ENCODE results near the gene BCL11B.
A peak's percentile ranks its signal among the peaks of the same experiment; 100 is the strongest.
"Not testable (repeated sequence)": the region's sequence is repeated elsewhere in the genome, so short reads cannot be mapped to it uniquely, and the experiment has no call there.

BCL11B gene

DNA sequence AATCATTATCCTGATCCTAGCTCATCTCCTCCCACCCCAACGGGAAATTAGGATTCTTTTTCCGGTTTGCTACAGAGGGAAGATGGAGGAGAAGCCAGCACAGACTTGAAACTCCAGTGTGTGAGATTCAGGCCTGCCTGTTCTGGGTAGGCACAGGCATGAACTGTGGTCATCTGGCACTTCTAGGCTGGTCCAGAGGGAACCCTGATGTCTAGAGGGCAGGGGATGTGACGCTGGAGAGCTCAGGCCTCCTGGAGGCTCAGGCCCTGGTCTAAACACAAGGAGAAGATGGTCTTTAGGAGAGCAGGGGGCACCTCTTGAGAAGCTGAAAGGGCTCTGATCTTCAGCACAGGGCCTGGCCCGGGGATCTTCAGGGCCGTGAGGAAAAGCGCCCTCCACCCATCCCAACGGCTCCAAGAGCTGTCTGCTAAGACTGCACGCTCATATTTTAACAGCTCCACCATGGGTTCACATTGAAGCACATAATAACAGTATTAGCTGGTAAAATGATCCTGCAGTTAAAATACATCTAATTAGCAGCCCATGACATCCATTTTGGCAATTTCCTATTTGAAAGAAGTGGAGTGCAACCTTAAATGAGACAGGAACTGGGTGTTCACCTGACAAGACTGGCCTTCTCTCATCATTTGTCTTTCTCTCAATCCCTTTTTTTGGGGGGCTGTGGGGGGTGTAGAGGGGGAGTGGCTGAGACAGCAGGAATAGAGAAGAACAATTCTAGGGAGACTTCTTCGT is 35.4 kb downstream of the BCL11B start:
- DNase-seq: no peak

DNA sequence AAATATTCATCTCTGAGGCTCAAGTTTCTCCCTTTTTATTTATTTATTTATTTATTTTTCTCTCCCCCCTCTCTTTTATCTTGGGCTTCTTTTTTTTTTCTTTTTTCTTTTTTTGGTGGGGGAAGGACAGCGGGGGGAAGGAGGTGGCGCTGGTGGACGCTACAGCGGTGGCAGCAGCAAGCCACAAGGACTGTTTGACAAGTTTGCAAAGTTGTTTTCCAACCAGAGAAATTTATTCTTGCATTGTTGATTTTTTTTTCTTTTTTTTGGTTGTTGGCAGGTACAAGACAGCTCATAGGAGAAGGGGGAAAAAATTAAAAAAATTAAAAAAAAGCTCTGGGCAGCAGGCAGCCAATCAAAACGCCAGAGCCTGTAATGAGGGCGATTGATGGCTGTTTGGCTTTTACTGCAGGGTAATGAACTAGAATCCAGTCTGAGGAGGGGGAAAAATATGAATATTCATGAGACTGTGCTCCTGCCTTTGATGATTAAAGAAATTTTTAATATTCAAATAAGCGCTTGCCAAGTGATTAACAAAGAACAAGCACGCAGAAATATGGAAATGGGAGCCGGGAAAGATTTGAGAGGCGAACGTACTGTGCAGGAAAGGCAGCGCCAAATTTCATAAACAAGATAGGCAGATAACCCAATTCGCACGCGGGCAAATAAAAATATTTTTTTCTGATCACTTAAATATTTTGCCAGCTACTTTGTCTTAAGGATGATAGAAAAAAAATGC is 36.2 kb downstream of the BCL11B start:
- no peak for DNase-seq

DNA sequence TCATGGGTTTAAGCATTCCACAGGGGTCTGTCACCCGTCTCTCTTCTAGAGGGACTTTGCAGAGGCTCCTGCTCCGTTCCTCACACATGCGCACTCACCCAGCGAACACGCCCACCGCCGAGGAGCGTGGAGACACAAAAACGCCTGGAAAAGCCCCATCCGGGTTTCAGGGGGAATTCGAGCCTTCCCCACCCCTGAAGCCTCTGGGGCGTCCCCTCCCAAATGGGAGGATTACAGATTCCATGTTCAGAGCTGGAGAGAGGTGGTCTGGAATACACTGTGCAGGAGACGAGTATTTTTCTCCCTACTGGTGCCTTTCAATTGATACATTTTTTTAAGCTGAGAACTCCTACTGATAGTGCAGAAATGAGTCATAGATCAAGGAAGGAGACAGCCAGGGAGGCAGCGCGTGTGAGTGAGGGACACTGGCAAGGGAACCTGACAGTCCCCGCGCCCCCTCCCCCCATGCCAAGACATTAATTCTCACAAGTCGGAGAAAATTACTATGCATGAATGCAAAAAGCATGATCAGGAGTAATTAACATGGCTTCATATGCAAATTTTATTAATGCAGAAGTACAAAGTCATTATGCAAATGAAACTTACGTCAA is 36.9 kb downstream of the BCL11B start:
- peak; percentile 87 for DNase-seq

- DNase-seq: no peak
Measured at GRCh38 chr14:99234355-99234754, 37.6 kb downstream of the BCL11B start.

DNA sequence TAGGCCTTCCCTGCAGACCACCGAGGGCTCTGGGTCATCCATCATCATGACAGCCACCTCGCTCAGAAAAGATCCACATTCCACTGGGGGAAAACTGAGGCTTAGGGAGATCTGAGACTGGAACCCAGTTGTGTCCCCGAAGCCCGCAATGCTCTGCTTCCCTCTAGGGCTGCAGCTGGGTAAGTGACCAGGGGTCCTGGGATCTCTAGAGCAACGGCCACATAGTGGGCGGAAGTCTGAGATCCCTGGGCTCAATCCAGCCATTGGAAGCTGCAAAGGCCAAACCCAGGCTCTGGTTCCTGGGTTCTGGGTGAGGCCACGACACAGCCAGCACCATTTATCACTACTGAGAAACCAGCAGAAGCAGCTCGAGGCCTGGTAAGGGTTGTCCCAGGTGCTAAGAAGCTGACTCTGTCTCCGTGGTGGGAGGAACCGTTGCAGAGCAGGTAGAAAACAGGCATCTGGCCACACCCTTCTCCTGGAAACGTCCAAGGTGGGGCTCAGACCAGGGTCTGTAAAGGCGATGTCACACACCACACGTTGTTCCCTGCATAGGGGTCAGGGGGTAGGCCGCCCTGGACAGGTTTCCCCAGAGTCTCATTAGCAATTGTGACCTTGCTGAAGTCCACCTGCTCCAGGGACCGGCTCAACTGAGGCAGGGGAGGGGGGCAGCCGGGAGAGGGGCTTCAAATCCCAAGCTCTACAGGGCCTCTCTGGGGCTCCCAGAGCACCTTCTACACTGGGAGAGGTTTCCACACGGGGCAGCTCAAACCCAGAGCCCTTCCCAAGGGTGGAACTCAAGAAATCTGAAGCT is 38.6 kb downstream of the BCL11B start:
- DNase-seq: no peak

- no peak for DNase-seq
Measured at GRCh38 chr14:99232714-99233214, 39.2 kb downstream of the BCL11B start.

GRCh38 chr14:99231850-99232713 is 39.9 kb downstream of the BCL11B start:
- DNase-seq: peak; percentile 61

GRCh38 chr14:99231161-99231849 is 40.7 kb downstream of the BCL11B start:
- no peak for DNase-seq

GRCh38 chr14:99230208-99231151 is 41.5 kb downstream of the BCL11B start:
- peak; percentile 84 for DNase-seq

DNA sequence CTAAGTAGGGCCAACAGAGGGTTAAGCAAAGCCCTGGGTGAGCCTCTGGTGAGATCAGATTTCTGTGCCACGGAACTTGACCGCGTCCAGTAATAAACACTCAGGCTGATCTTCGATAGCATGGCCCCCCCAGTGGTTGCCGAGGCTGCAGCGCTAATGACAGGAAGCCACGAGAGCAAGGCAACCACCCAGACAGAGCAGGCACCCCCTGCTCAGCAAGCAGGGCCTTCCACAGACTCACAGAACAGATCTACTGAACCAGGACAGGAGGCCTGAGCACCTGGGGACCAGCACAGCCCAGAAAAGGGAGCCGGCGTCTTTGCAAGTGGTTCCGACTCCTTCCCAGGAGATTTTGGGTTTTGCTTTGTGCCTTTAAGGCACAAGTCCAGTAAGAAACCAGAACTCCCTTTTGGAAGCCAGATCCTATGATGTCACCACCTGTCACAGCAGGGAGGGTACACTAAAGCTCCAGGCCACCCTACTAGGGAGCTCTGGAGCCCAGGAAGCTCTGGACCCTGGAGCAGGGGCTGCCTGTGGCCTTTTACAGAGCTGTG is 42.3 kb downstream of the BCL11B start:
- DNase-seq: no peak

DNA sequence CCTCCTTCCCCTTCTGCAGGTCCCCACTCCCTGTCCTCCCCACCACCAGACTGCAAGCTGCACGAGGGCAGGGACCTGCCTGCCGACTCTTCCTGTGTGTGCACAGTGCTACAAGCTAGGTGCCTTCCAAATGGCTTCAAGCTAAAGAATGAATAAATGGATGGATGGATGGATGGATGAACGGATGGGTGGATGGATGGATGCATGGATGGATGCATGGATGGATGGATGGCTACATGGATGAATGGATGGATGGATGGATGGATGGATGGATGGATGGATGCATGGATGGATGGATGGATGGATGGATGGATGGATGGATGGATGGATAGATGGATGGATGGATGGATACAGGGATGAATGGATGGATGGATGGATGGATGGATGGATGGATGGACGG is 43.2 kb downstream of the BCL11B start:
- not testable (repeated sequence) for DNase-seq

DNA sequence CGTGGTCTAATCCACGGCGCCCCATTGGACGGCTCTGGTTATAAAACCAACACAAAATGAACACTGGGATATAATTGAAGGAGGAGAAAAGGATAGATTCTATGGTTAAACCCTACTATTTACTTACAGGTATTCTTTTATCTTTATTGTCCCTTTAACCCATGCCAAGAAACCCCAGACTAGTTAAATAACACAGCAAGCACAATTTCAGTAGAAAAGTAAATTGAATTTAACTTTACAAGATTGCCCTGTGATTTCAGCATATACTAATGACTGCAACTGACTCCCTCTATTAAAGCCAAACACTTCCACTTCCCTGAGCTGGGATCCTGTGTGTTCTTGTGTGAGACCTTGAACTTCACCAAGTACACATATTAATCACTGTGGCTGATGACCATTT is 45.3 kb downstream of the BCL11B start:
- DNase-seq: no peak

GRCh38 chr14:99225436-99226203 is 46.4 kb downstream of the BCL11B start:
- DNase-seq: no peak

- no peak for DNase-seq
Measured at GRCh38 chr14:99224948-99225347, 47.0 kb downstream of the BCL11B start.

DNA sequence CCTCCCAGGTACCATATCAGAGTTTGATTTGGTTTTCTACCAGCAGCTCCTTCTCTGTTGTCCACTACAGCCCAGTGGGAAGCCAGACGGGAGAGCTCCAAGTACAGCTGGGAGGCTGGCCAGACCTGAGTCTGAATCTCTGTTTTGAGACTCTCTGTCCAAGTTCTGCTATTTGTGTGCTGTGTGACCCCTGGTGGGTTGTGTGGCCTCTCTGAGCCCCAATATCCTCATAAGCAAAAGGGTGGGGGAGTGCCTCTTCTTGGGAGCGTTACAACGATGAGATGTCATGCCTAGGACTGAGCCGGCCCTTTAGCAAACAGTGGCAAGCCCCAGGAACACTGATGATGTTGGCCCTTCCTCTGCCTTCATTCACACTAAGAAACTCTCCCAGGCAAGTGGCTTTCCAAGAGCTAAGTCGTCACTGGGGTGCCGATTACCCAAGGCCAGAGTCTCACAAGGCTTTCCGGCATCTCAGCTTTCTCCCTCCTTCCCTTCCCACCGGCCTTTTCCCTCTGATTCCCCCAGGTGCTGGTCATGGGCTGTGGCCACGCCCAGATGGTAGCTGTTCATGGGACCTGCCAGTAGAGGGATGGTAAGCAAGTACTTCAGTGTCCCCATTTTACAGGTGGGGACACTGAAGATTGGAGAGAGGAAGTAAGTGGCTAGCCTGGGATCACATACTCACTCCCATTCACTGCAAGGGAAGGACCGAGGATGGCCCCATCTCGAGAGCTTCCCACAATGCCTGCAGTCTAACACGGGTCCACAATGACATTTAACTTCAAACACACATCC is 47.7 kb downstream of the BCL11B start:
- no peak for DNase-seq

DNA sequence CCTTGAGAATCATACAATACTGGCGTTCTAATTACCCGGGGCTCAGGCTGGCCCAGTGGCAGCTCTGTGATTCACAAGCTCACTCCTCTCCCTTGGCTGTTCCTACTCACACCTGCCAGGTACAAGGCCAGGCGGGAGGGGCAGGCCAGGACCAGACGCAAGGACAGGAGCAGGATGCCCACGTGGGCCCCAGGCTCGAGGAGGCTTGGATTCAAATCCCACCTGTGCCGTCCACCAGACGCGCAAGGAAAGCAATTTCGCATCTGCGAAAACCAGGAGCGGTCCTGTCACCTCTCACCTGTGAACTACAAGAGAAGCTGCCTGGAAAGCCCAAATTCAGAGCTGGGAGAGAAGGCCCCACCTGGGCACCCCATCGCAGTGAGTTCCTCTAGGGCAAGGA is 50.6 kb downstream of the BCL11B start:
- DNase-seq: no peak

- no peak for DNase-seq
Measured at GRCh38 chr14:99217066-99217955, 54.7 kb downstream of the BCL11B start.

Measured in activated CD4-positive, alpha-beta T cell treated with anti-CD3 and anti-CD28 coated beads for 48 hours (primary cell).